PFSK-1 (cell line): ENCODE results near the gene FSCN2.

Experiments used
- FOXP2 ChIP-seq: optimal IDR thresholded peaks from 2 replicates; pipeline ENCODE3; 2011; ENCODE audit warnings: borderline replicate concordance, control low read depth, inconsistent platforms; ENCODE audit not compliant: insufficient read depth; ENCODE audit errors: extremely low read length, extremely low read depth
- POLR2AphosphoS5 ChIP-seq: IDR thresholded peaks from 2 replicates; pipeline ENCODE4 v1.6.1; 2012; ENCODE audit warnings: low read depth, mild to moderate bottlenecking, control low read depth, low read length, moderate library complexity
- SIN3A ChIP-seq: IDR thresholded peaks from 2 replicates; pipeline ENCODE4 v1.6.1; 2012; ENCODE audit warnings: mild to moderate bottlenecking, low read length, moderate library complexity, borderline replicate concordance; ENCODE audit not compliant: insufficient read depth
- TAF1 ChIP-seq: IDR thresholded peaks from 2 replicates; pipeline ENCODE4 v1.6.1; 2012; ENCODE audit warnings: low read length, control low read depth, borderline replicate concordance; ENCODE audit not compliant: insufficient read depth
- TF ChIP-seq, protein P1 (sequence below), 2 experiments: IDR thresholded peaks; 2 replicates each; pipeline versions ENCODE4 v1.6.1 to v1.8.0; 2011 to 2012; ENCODE audit warnings: low read depth in 2 of 2, low read length in 2 of 2, control low read depth in 1 of 2, inconsistent platforms in 1 of 2, mild to moderate bottlenecking in 1 of 2, moderate library complexity in 1 of 2; ENCODE audit not compliant: insufficient read depth in 1 of 2

The FSCN2 gene

DNA sequence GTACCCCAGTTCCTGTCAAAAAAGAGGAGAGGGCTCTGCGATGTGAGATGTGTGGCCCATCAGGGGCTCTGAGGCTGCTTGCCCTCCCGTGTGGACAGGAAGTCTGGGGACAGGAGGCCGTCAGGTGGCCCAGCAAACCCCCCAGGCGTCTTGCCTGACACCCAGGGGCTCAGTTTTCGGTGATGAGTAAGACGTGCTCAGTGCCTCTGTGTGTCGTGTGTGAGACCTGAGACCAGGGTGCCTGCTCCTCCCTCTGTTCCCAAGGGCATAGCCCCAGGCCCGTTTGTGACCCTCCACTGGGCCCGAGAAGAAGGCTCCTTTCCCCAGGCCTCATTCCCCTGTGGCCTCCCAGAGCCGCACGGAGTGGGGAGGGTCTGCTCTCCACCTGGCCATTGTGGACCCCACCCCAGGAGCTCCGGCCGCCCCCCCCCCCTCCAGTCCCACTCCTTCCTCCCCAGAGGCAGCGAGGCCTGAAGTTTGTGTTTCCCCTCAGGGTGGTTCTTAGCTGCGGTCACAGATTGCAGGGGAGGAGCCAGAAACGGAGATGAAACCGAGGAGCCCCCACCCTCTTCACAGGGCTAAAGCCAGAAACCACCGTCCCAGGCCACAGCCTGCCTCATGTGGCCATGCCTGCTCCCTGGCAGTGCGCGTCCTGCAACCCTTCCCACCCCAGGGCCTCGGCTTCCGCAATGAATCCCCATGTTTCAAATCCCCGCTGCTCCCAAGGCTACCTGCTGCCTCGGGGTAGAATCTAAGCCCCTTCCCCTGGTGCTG is 10.7 kb upstream of the FSCN2 start:
- TF ChIP-seq, protein P1, sequence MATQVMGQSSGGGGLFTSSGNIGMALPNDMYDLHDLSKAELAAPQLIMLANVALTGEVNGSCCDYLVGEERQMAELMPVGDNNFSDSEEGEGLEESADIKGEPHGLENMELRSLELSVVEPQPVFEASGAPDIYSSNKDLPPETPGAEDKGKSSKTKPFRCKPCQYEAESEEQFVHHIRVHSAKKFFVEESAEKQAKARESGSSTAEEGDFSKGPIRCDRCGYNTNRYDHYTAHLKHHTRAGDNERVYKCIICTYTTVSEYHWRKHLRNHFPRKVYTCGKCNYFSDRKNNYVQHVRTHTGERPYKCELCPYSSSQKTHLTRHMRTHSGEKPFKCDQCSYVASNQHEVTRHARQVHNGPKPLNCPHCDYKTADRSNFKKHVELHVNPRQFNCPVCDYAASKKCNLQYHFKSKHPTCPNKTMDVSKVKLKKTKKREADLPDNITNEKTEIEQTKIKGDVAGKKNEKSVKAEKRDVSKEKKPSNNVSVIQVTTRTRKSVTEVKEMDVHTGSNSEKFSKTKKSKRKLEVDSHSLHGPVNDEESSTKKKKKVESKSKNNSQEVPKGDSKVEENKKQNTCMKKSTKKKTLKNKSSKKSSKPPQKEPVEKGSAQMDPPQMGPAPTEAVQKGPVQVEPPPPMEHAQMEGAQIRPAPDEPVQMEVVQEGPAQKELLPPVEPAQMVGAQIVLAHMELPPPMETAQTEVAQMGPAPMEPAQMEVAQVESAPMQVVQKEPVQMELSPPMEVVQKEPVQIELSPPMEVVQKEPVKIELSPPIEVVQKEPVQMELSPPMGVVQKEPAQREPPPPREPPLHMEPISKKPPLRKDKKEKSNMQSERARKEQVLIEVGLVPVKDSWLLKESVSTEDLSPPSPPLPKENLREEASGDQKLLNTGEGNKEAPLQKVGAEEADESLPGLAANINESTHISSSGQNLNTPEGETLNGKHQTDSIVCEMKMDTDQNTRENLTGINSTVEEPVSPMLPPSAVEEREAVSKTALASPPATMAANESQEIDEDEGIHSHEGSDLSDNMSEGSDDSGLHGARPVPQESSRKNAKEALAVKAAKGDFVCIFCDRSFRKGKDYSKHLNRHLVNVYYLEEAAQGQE (IDR thresholded peaks at IDR 0.05; ENCODE audit: insufficient read depth in 1 of 2, low read depth in 2 of 2, low read length in 2 of 2): no peak
- no peak for TF ChIP-seq POLR2AphosphoS5
- TF ChIP-seq FOXP2: no peak

DNA sequence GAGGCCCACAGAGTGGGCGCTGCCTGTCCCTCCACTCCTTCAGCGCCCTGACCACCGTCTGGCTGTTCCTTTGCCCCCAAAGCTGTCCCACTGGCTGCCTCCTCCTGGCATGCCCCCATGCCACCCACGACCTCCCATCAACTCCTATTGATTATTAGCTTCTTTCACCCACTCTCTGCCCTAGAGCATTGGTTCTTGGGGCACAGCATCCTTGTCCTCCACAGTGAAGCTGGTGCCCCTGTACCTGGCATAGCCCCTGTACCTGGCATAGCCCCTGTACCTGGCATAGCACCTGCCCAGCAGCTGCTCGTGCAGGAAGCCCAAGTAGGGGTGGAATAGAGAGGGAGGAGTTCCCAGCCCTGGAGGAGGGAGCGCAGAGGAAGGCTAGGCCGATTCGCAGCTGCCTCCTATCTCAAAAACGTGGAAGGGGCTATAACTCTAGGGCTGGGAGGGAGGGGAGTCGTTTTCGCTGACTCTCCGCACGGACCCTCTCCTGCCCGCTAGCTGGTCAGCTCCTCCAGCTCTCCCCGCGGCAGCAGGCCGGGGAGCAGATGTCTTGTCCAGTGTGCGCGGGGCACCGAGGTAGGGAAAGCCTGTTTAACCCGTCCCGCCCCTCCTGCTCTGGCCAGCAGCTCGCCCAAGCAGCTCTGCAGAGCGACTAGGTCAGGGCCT is 9.9 kb upstream of the FSCN2 start:
- TF ChIP-seq, protein P1 (IDR thresholded peaks at IDR 0.05; ENCODE audit: insufficient read depth in 1 of 2, low read depth in 2 of 2, low read length in 2 of 2): no peak
- TF ChIP-seq SIN3A (no peak), FOXP2 (no peak), POLR2AphosphoS5 (no peak), TAF1 (no peak)

DNA sequence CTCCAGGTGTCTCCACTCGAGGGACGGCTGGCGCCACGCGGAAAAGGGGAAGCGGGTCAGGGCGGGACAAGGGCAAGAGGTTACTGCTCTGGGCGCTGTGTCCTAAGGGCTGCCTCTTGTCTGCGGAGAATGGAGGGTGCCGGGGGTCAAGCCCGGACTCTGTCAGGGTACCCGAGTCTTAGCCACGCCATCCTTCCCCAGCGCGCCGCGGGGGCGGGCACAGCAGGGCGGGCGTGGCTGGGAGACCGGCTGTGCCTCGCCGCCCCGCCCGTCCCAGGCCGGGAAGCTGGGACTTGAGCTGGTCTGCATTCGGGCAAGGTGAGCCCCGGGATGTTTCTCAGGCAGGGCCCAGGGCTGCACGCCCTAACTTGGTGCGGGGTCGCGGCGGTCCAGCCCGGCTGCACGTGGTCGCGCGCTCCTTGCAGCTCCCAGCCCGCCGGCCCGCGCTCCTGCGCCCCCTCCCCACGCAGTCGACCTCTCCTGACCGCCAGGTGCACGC is 9.3 kb upstream of the FSCN2 start:
- TF ChIP-seq TAF1 (no peak), SIN3A (no peak)

DNA sequence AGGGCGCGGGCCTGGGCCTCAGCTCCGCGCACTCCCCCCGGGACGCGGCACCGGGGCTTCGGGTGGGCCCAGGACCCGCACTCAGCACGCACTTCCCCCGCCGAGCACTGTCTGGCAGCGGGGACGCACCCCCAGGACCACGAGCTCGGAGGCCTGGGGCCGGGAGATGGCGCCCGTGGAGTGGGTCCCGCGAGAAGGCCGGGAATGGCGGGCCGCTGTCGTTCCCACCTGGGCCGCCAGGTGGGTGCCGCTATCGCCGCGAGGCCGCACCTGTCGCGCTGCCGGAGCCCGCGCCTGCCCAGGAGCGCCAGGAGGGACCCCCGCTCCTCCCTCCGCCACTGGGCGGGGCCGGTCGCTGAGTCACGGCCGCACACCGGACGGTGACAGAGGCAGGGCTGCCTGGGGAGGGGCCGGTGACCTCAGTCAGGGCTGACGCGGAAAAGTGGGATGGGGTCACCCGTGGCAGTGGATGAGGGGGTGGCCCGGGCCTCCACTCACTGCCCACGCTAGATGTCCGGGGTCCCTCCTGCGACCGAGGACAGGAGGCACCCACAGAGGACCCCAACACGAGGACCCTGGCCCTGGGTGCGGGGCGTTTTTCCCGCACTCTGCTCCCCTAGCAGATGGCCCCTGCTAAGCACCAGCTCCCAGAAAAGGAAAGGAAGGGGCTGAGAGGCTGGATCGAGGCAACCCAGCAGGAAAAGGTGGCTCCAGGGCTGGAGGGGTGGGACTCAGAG is 8.7 kb upstream of the FSCN2 start:
- TF ChIP-seq TAF1 (no peak), FOXP2 (no peak), POLR2AphosphoS5 (no peak), SIN3A (no peak)
- TF ChIP-seq, protein P1 (IDR thresholded peaks at IDR 0.05; ENCODE audit: insufficient read depth in 1 of 2, low read depth in 2 of 2, low read length in 2 of 2): no peak

DNA sequence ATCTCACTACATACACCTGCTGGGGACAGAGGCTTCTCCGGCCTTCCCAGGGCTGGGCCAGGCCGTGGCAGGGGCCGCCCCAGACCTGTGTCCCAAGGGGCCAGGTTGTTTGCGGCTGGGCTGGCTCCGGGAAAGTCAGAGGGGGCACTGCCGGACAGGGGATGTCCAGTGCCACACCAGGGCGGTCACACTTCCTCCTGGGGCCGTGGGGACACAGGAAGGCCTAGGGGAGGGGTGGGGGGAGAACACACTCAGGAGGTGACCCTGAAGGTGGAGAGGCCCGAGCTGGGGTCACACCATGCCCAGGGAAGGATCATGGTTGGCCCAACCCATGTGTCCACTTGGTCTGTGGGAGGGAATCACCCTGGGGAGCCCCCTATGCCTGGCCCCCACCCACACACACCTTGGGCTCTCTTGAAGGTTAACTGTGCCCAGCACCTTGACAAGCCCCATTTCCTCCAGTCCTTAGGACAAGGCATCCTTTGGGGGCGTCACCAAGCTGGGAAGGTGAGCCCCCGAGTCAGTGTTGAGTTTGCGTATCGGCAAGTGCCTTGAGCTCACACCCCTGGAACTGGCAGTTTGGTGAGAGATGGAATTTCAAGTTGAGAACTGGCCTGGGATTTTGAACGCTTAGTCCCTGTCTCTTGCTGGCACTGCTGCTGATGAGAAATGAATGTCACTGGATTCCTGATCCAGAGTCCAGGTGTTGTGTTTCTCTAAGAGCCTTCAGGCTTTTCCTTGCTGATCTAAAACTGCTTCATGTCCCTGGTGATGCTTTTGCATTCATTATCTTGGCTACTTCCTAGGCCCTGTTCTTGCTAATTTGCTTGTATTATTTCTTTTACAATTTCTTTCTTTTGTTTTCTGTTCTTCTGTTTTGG is 7.9 kb upstream of the FSCN2 start:
- TF ChIP-seq SIN3A (no peak), FOXP2 (no peak), TAF1 (no peak), POLR2AphosphoS5 (no peak)
- TF ChIP-seq, protein P1 (IDR thresholded peaks at IDR 0.05; ENCODE audit: insufficient read depth in 1 of 2, low read depth in 2 of 2, low read length in 2 of 2): no peak
